Effector memory CD4-positive, alpha-beta T cell (primary cell): ENCODE data around the gene KDELR1.

Experiments
- DNase-seq, 3 donors: peaks; one replicate each; pipeline ENCODE4 v3.0.0-alpha.2; 2020
- H3K27ac ChIP-seq: 2 replicates; pipeline ENCODE4 v1.7.0; 2013; ENCODE audit warnings: mild to moderate bottlenecking, low read length, moderate library complexity; ENCODE audit not compliant: insufficient read depth, poor library complexity, severe bottlenecking
- H3K27me3 ChIP-seq: replicated peaks from 2 replicates; pipeline ENCODE4 v1.7.0; 2013; ENCODE audit warnings: mild to moderate bottlenecking, low read length; ENCODE audit not compliant: insufficient read depth, control insufficient read depth, poor library complexity, severe bottlenecking
- H3K36me3 ChIP-seq: 2 replicates; pipeline ENCODE4 v1.7.0; 2013; ENCODE audit warnings: mild to moderate bottlenecking, low read length, moderate library complexity; ENCODE audit not compliant: control insufficient read depth, insufficient read depth
- H3K4me1 ChIP-seq: 2 replicates; pipeline ENCODE4 v1.7.0; 2013; ENCODE audit warnings: low read length, mild to moderate bottlenecking; ENCODE audit not compliant: control insufficient read depth, insufficient read depth, poor library complexity, severe bottlenecking
- H3K4me3 ChIP-seq: 2 replicates; pipeline ENCODE4 v1.7.0; 2013; ENCODE audit warnings: low read length, low read depth, mild to moderate bottlenecking; ENCODE audit not compliant: insufficient read depth, poor library complexity, severe bottlenecking
- H3K9me3 ChIP-seq: 2 replicates; pipeline ENCODE4 v1.7.0; 2013; ENCODE audit warnings: mild to moderate bottlenecking, low read length, moderate library complexity; ENCODE audit not compliant: control insufficient read depth

KDELR1 gene

GRCh38 chr19:48415806-48416221 is 24.5 kb upstream of the KDELR1 start:
- Histone ChIP-seq H3K4me3 (no peak overlapping the region), H3K4me1 (peaks cover 20% of the 10 kb centered on the region), H3K36me3 (no peaks in the 10 kb centered on the region), H3K27me3 (no peaks in the 10 kb centered on the region), H3K9me3 (no peaks in the 10 kb centered on the region), H3K27ac (no peak overlapping the region)
- DNase-seq, result no peak

GRCh38 chr19:48415395-48415794 is 24.0 kb upstream of the KDELR1 start:
- Histone ChIP-seq H3K27ac (no peak overlapping the region), H3K4me1 (peaks cover 20% of the 10 kb centered on the region), H3K4me3 (peak overlapping the region; percentile 43), H3K36me3 (no peaks in the 10 kb centered on the region), H3K27me3 (no peaks in the 10 kb centered on the region), H3K9me3 (no peaks in the 10 kb centered on the region)
- peak; percentile 59 to 70 (median 70) for DNase-seq

- Histone ChIP-seq H3K27ac (no peak overlapping the region), H3K27me3 (no peaks in the 10 kb centered on the region), H3K4me3 (peak overlapping the region; percentile 43), H3K4me1 (peaks cover 20% of the 10 kb centered on the region), H3K36me3 (no peaks in the 10 kb centered on the region), H3K9me3 (no peaks in the 10 kb centered on the region)
- no peak for DNase-seq
These were observed 22.7 kb upstream of the KDELR1 start for GRCh38 chr19:48413879-48414587.

GRCh38 chr19:48405850-48406249 is 14.5 kb upstream of the KDELR1 start:
- DNase-seq, result no peak
- no peak overlapping the region for H3K4me3 ChIP-seq
- H3K4me1 ChIP-seq, result no peaks in the 10 kb centered on the region
- H3K9me3 ChIP-seq, result no peaks in the 10 kb centered on the region
- no peak overlapping the region for H3K27ac ChIP-seq
- H3K36me3 ChIP-seq, result no peaks in the 10 kb centered on the region
- H3K27me3 ChIP-seq, result no peaks in the 10 kb centered on the region

DNA sequence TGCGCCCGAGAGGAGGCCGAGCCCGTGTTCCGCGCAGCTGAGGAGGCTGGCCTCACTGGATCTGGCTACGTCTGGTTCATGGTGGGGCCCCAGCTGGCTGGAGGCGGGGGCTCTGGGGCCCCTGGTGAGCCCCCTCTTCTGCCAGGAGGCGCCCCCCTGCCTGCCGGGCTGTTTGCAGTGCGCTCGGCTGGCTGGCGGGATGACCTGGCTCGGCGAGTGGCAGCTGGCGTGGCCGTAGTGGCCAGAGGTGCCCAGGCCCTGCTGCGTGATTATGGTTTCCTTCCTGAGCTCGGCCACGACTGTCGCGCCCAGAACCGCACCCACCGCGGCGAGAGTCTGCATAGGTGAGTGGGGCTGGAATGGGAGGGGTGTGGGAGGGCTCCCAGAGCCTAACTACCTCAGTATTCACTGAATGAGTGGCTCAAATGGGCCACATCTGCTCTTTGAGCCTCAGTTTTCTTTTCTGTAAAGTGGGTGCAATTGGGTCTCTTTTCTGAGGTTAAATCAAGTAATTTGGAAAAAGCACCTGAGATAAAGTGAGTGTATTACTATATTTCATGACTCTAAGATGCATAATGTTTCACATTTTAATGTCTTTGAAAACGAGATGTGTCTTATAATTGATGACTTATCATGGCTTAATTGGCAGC is 13.8 kb upstream of the KDELR1 start:
- no peaks in the 10 kb centered on the region for H3K4me1 ChIP-seq

GRCh38 chr19:48403606-48404005 is 12.3 kb upstream of the KDELR1 start:
- no peaks in the 10 kb centered on the region for H3K27me3 ChIP-seq
- H3K4me1 ChIP-seq, result no peaks in the 10 kb centered on the region
- no peak for DNase-seq
- no peak overlapping the region for H3K27ac ChIP-seq
- H3K36me3 ChIP-seq, result no peaks in the 10 kb centered on the region
- no peaks in the 10 kb centered on the region for H3K9me3 ChIP-seq
- H3K4me3 ChIP-seq, result no peak overlapping the region

More for the DNA sequence above, 13.8 kb upstream of the KDELR1 start:
- no peaks in the 10 kb centered on the region for H3K36me3 ChIP-seq
- H3K27ac ChIP-seq, result no peak overlapping the region
- no peak for DNase-seq
- no peak overlapping the region for H3K4me3 ChIP-seq
- no peaks in the 10 kb centered on the region for H3K27me3 ChIP-seq
- no peaks in the 10 kb centered on the region for H3K9me3 ChIP-seq

DNA sequence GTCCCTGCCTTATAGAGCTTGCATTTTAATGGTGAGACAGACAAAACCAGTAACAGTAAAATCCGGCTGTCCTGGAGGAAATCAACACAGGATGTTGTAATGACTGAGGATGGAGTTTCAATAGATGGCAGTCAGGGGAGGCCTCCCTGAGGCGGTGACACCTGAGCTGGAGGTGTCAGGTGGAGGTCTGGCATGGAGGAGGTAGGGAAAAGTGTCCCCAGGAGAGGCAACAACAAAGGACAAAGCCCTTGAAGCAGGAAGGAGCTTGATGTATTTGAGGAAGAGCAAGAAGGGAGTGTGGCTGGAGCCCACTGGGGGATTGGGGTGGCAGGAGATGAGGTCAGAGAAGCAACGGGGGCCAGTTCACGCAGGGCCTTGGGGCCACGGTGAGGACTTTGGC is 9.9 kb upstream of the KDELR1 start:
- Histone ChIP-seq H3K4me1 (peaks cover 11% of the 10 kb centered on the region), H3K9me3 (no peaks in the 10 kb centered on the region), H3K27me3 (peaks cover 3% of the 10 kb centered on the region), H3K4me3 (no peak overlapping the region), H3K27ac (no peak overlapping the region), H3K36me3 (no peaks in the 10 kb centered on the region)
- no peak for DNase-seq

- Histone ChIP-seq H3K9me3 (no peaks in the 10 kb centered on the region), H3K27me3 (peaks cover 14% of the 10 kb centered on the region), H3K36me3 (no peaks in the 10 kb centered on the region), H3K27ac (no peak overlapping the region), H3K4me1 (peaks cover 17% of the 10 kb centered on the region), H3K4me3 (no peak overlapping the region)
- DNase-seq, result peak in 1 of 3 donors; percentile 18
These were observed 8.8 kb upstream of the KDELR1 start for GRCh38 chr19:48400018-48400742.

DNA sequence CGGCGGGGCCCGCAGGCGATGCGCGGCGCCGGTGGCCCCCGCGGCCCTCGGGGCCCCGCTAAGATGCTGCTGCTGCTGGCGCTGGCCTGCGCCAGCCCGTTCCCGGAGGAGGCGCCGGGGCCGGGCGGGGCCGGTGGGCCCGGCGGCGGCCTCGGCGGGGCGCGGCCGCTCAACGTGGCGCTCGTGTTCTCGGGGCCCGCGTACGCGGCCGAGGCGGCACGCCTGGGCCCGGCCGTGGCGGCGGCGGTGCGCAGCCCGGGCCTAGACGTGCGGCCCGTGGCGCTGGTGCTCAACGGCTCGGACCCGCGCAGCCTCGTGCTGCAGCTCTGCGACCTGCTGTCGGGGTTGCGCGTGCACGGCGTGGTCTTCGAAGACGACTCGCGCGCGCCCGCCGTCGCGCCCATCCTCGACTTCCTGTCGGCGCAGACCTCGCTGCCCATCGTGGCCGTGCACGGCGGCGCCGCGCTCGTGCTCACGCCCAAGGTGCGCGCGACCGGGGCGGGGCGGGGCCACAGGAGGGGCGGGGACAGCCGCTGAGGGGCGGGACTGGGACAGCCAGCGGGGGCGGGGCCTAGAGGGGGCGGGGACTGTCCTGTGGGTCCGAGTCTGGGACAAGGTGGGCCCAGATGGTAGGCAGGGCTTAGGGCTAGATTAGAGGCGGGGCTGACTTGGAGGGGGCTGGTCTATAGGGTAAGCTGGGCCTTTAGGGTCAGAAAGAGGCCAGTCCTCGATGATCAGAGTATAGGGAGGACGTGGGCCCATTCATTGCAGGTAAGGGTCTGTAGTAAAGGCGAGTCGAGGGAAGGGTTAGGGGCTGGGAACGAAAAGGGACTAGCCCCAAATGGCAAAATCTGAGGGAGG is 7.3 kb upstream of the KDELR1 start:
- Histone ChIP-seq H3K4me3 (peak overlapping the region; percentile 49), H3K4me1 (peaks cover 30% of the 10 kb centered on the region), H3K27ac (no peak overlapping the region), H3K27me3 (peaks cover 27% of the 10 kb centered on the region), H3K36me3 (no peaks in the 10 kb centered on the region), H3K9me3 (no peaks in the 10 kb centered on the region)
- DNase-seq, result peak; percentile 71 to 74 (median 74)
